ENCODE data around the gene ZNF737. TPM values are rescaled to one million over a fixed set of nuclear protein-coding genes. Genes with fewer than 3 reads are reported as not detected.

ZNF737 gene
- total and polyA plus RNA-seq, 2 experiments from 2014 or later: 2.4 to 3.5 TPM

DNA sequence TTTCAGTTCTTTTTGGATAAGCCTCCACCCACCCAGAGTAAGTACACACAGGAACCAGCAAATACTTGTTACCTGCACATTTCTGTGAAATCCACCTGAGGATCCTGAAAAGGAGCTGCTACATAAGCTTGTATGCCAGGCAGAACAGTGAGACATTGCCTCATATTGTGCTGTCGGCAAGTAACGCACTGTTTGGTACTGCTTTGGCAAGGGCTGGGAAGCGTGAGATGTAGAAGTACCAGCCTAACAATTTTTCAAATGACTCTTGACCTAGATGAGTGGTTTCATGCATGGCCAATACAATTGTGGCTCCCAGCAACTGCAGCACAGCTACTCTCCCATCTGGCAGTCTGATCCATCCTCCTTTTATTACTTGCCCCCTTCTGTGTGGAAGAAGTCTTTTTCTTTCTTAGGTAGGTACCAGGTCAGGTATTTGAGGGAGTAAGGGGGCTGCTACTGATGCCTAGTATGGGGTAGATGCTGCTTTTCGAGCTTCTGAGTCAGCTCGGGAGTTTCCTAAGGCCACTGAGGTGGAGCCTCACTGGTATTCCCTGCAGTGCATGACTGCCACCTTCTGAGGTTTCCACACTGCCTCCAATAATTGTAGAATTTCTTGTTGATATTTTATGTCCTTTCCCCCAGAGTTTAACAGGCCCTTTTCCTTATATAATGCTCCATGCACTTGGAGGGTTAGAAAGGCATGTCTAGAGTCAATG is 52.2 kb downstream of the ZNF737 start:
- no peak for TF ChIP-seq EZH2phosphoT487 (IDR thresholded peaks at IDR 0.05; ENCODE audit: insufficient read depth, low read depth)
- no peak for TF ChIP-seq EZH2 (IDR thresholded peaks at IDR 0.05; ENCODE audit: insufficient read depth, poor library complexity, severe bottlenecking)
- Histone ChIP-seq H3K36me3 (ENCODE audit: low read depth) (no peaks in the 10 kb centered on the region), H3K9ac (no peak overlapping the region), H3K27ac (no peak overlapping the region), H3K4me1 (ENCODE audit: insufficient read depth) (no peaks in the 10 kb centered on the region), H4K20me1 (ENCODE audit: insufficient read depth) (no peaks in the 10 kb centered on the region), H3K4me2 (ENCODE audit: unreplicated experiment) (no peak overlapping the region), H3K79me2 (ENCODE audit: insufficient read depth) (no peaks in the 10 kb centered on the region), H3K9me3 (ENCODE audit: low read depth) (peaks cover 3% of the 10 kb centered on the region), H2AFZ (no peak overlapping the region), H3F3A (ENCODE audit: insufficient read depth) (no peaks in the 10 kb centered on the region), H3K27me3 (replicated peaks; ENCODE audit: insufficient read depth) (no peaks in the 10 kb centered on the region), H3K4me3 (no peak overlapping the region), H3K9me2 (ENCODE audit: insufficient read depth) (no peaks in the 10 kb centered on the region)
- in situ Hi-C loops (cut with MboI): no loop called here
- 36 to 38% methylated on average over 5 of the region's 5 CpGs for WGBS, 2 experiments (ENCODE audit: low coverage in 1 of 2, low lambda C conversion rate in 2 of 2, missing lambda C conversion rate in 2 of 2)
- no peak for DNase-seq

DNA sequence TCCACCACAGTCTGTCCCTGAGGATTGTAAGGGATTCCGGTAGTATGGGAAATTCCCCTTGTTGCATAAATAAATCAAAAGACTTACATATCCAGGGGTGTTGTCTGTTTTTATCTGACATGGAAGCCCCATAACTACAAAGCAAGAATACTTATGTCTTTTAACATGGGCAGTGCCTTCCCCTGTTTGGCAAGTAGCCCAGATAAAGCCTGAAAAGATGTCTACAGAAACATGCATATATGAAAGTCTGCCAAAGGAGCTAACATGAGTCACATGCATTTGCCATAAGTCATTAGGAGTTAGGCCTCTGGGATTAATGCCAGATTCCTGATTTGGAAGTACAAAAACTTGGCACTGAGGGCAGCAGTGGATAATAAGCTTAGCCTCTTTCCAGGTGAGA is 62.1 kb downstream of the ZNF737 start:
- 41 to 67% methylated on average over 1 of the region's 1 CpG for WGBS, 2 experiments (ENCODE audit: low coverage in 1 of 2, low lambda C conversion rate in 2 of 2, missing lambda C conversion rate in 2 of 2)

More for the DNA sequence above, 62.1 kb downstream of the ZNF737 start:
- Histone ChIP-seq H3K4me2 (ENCODE audit: unreplicated experiment) (no peak overlapping the region), H3K79me2 (ENCODE audit: insufficient read depth) (no peaks in the 10 kb centered on the region), H3K9ac (no peak overlapping the region), H3K4me3 (no peak overlapping the region), H3K9me3 (ENCODE audit: low read depth) (no peaks in the 10 kb centered on the region), H2AFZ (no peak overlapping the region), H4K20me1 (ENCODE audit: insufficient read depth) (no peaks in the 10 kb centered on the region), H3K27me3 (replicated peaks; ENCODE audit: insufficient read depth) (no peaks in the 10 kb centered on the region), H3F3A (ENCODE audit: insufficient read depth) (no peaks in the 10 kb centered on the region), H3K36me3 (ENCODE audit: low read depth) (no peaks in the 10 kb centered on the region), H3K27ac (no peak overlapping the region), H3K4me1 (ENCODE audit: insufficient read depth) (no peaks in the 10 kb centered on the region), H3K9me2 (ENCODE audit: insufficient read depth) (no peaks in the 10 kb centered on the region)
- in situ Hi-C loops (cut with MboI): no loop called here
- TF ChIP-seq EZH2 (IDR thresholded peaks at IDR 0.05; ENCODE audit: insufficient read depth, poor library complexity, severe bottlenecking) (no peak), EZH2phosphoT487 (IDR thresholded peaks at IDR 0.05; ENCODE audit: insufficient read depth, low read depth) (no peak)
- peak; percentile 27 for DNase-seq

Other genes starting within 250 kb of the ZNF737 start
- 18.6 and 23.8 TPM in 2 replicates for gene ZNF626, start 95.8 kb upstream of the ZNF737 start, total RNA-seq (2014; rRNA removed; shearing (Covaris generic))
- 9.5 and 9.8 TPM in 2 replicates for gene ZNF626, start 95.8 kb upstream of the ZNF737 start, polyA plus RNA-seq (2016; fragmentation: Nextera tagmentation; extraction: Ambion mirVana)
- 1.9 and 3.4 TPM in 2 replicates for gene ZNF66, start 210.5 kb upstream of the ZNF737 start, total RNA-seq (2014; rRNA removed; shearing (Covaris generic))
- 1.2 and 1.7 TPM in 2 replicates for gene ZNF66, start 210.5 kb upstream of the ZNF737 start, polyA plus RNA-seq (2016; fragmentation: Nextera tagmentation; extraction: Ambion mirVana)